Measurements from ENCODE around the gene ZSCAN5A.
A peak's percentile ranks its signal among the peaks of the same experiment; 100 is the strongest.

DNA sequence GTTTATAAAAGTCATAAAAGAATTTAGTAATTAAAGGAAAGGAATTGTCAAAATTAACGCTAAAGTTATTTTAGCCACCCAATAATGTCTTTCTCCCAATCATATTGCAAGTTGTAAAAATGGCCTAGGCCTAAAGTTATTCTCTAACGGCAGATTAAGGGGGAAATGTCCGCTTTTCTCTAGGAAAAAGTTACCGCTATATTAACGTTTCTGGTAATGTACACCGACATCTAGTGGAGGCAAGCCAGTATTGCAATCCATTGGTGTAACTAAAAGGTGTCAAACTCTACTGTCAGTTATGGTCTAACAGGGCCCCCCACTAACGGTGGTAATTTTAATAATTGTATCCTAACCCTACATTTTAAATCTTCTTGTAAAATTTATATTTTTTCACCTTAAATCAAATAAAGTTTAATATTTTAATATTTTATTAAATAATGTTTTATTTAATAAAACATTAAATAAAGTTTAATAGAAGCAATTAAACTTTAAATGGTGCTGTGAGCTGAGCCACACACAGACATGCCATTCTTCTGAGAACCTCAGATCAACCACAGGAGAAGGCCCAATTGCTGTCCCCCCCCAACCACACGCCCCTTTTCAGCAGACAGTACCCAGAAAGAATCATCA lies 35.9 kb upstream of the ZSCAN5A start:
- TF ChIP-seq CTCF (IDR thresholded peaks at IDR 0.05) (peak; percentile 74 to 86 (median 83)), POLR2A (IDR thresholded peaks at IDR 0.05) (no peak)

All from uterus (tissue), 2 donors.